Pancreas (tissue), 10 donors: ENCODE measurements around the gene RARG. TPM values are rescaled to one million over a fixed set of nuclear protein-coding genes. Genes with fewer than 3 reads are reported as not detected.

ENCODE experiments used
- ATAC-seq, 4 donors: fragments of 200-7000 bp; cut with Tn5 transposase; one replicate each; pipeline versions ENCODE4 v1.8.0 to v1.9.1; 2020; ENCODE audit warnings: mild to moderate bottlenecking in 4 of 4, moderate library complexity in 4 of 4
- DNase-seq, 6 donors: peaks; one replicate each; pipeline ENCODE4 v3.0.0-alpha.2; 2020
- FAIRE-seq: peaks from 2 replicates; lab custom pipeline; 2012; peaks lifted over from hg19 to GRCh38; lab: Jason Lieb, UNC
- H3K27ac ChIP-seq, 4 donors: fragments of 200-600 bp; sonication (generic); 1 replicate in 3 of 4; 2 replicates in 1 of 4; pipeline versions ENCODE4 v1.5.0 to v1.8.0; 2020
- H3K27me3 ChIP-seq, 4 donors: fragments of 200-600 bp; one replicate each; pipeline ENCODE4 v1.8.0; 2021
- H3K36me3 ChIP-seq, 3 donors: fragments of 200-600 bp; sonication (generic) in 1 of 3; one replicate each; pipeline versions ENCODE4 v1.5.0 to v1.8.0; 2020 to 2021
- H3K4me1 ChIP-seq, 3 donors: fragments of 200-600 bp; one replicate each; pipeline ENCODE4 v1.8.0; 2021
- H3K4me3 ChIP-seq, 4 donors: fragments of 200-600 bp; sonication (generic) in 2 of 4; one replicate each; pipeline versions ENCODE4 v1.5.0 to v1.8.0; 2020 to 2021
- H3K9me3 ChIP-seq, 4 donors: fragments of 200-600 bp; one replicate each; pipeline ENCODE4 v1.8.0; 2021
- WGBS, 2 donors: extraction: QIAGEN DNeasy Blood & Tissue Kit; methylation state at CpG; one replicate each; pipeline ENCODE4 v1.1.7; 2013; 5-methylcytosine and 5-hydroxymethylcytosine counted together
- intact Hi-C, 3 donors: fragments of 100-400 bp; cut with DNase I; formaldehyde crosslinking; loops; one replicate each; pipeline versions ENCODE4 v1.11.1 to v1.14.2; 2022
- polyA plus RNA-seq, 2 donors: library from polyadenylated mRNA; stranded (reverse); fragments of 200-250 nt; gene quantifications; one replicate each; pipeline ENCODE4 v1.2.3, GENCODE V29; 2013
- total RNA-seq, 6 donors: library from RNA; stranded (reverse); fragmentation: NEBNext Ultra II Directional in 4 of 6; extraction: Animal tissue kit (Norgen Biotek cat#: 25700) in 4 of 6; gene quantifications; one replicate each; pipeline versions ENCODE4 v1.2.1 to v1.2.4, GENCODE V29; 2021 to 2023
- TF ChIP-seq, protein P1 (sequence below), 4 donors: fragments of 200-600 bp; sonication (generic) in 3 of 4; IDR thresholded peaks; one replicate each; pipeline versions ENCODE4 v1.5.0 to v1.8.0; 2021; ENCODE audit warnings: antibody characterized with exemption in 4 of 4
- donor health status: healthy with polysubstance abuse.
- donor health status: DM: no; HTN: no; CAD: no; lungs with moderate emphysema.
- donor health status: DM: no; HTN: no; CAD: no.
- donor health status: control.
- donor health status: control.
- donor health status: Bipolar disorder and iron deficiency.
- donor health status: DM: yes; HTN: yes; CAD: no.
- donor health status: DM: no; HTN: no; CAD: no.
- donor health status: DM: no; HTN: no; CAD: no.
- donor health status: DM: yes; HTN: yes; CAD: no.

Gene RARG
- total and polyA plus RNA-seq, 8 donors, result 4.4 to 18.7 (median 8.7) TPM

DNA sequence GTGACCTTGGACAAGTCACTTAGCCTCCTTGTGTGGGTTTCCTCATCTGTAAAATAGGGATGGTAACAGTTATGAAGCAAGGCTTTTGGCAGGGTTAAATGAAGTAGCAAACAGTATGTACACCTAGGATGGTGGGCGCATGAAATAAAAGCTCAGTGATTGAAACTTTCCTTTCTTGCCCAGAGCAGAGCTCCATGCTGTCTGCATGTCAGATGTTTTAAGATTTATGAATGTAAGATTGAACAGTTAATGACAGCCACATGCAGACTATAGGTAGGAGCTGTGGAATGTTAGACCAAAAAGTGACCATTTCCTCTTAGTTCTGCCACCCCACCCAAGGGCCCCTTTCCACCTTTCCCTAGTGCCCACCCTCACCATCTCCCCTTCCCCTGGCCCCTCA is 37.0 kb downstream of the RARG start:
- no peak for ATAC-seq

GRCh38 chr12:53193985-53194716 is 37.9 kb downstream of the RARG start:
- ATAC-seq (no peak), DNase-seq (no peak), FAIRE-seq (no peak)
- intact Hi-C loops, result loop anchor here in 2 of 3 donors (10.0 kb wide), 2 partner anchors 49 to 129 kb away; no protein-coding TSS in a partner anchor
- Histone ChIP-seq H3K36me3 (no peaks in the 10 kb centered on the region), H3K4me1 (peaks cover 0 to 6% (median 0%) of the 10 kb centered on the region in 3 donors), H3K27ac (no peak overlapping the region), H3K27me3 (no peaks in the 10 kb centered on the region), H3K9me3 (no peaks in the 10 kb centered on the region), H3K4me3 (no peak overlapping the region)
- TF ChIP-seq, protein P1, sequence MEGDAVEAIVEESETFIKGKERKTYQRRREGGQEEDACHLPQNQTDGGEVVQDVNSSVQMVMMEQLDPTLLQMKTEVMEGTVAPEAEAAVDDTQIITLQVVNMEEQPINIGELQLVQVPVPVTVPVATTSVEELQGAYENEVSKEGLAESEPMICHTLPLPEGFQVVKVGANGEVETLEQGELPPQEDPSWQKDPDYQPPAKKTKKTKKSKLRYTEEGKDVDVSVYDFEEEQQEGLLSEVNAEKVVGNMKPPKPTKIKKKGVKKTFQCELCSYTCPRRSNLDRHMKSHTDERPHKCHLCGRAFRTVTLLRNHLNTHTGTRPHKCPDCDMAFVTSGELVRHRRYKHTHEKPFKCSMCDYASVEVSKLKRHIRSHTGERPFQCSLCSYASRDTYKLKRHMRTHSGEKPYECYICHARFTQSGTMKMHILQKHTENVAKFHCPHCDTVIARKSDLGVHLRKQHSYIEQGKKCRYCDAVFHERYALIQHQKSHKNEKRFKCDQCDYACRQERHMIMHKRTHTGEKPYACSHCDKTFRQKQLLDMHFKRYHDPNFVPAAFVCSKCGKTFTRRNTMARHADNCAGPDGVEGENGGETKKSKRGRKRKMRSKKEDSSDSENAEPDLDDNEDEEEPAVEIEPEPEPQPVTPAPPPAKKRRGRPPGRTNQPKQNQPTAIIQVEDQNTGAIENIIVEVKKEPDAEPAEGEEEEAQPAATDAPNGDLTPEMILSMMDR (IDR thresholded peaks at IDR 0.05), result no peak
- 64 to 72% methylated on average over 11 of the region's 11 CpGs for WGBS, 2 donors

More for the DNA sequence above, 37.0 kb downstream of the RARG start:
- intact Hi-C loops, result loop anchor here in 2 of 3 donors (5.0 to 10.0 kb wide), 3 partner anchors 33 to 130 kb away; no protein-coding TSS in a partner anchor
- TF ChIP-seq, protein P1 (IDR thresholded peaks at IDR 0.05), result no peak
- Histone ChIP-seq H3K4me3 (no peak overlapping the region), H3K27me3 (no peaks in the 10 kb centered on the region), H3K36me3 (no peaks in the 10 kb centered on the region), H3K27ac (no peak overlapping the region), H3K9me3 (no peaks in the 10 kb centered on the region), H3K4me1 (peaks cover 0 to 6% (median 0%) of the 10 kb centered on the region in 3 donors)
- FAIRE-seq, result no peak
- DNase-seq, result no peak
- WGBS, 2 donors, result 87 to 88% methylated on average over 1 of the region's 1 CpG

GRCh38 chr12:53193040-53193439 is 39.0 kb downstream of the RARG start:
- no peak overlapping the region for H3K27ac ChIP-seq
- intact Hi-C loops, result loop anchor here in 2 of 3 donors (10.0 kb wide), 2 partner anchors 48 to 128 kb away; no protein-coding TSS in a partner anchor
- H3K4me3 ChIP-seq, result no peak overlapping the region
- ATAC-seq (no peak), FAIRE-seq (no peak), DNase-seq (no peak)
- TF ChIP-seq, protein P1 (IDR thresholded peaks at IDR 0.05), result no peak
- H3K4me1 ChIP-seq, result peaks cover 0 to 5% (median 0%) of the 10 kb centered on the region in 3 donors
- H3K9me3 ChIP-seq, result no peaks in the 10 kb centered on the region
- 75% methylated on average over 9 of the region's 9 CpGs for WGBS, 2 donors
- no peaks in the 10 kb centered on the region for H3K27me3 ChIP-seq
- H3K36me3 ChIP-seq, result no peaks in the 10 kb centered on the region

DNA sequence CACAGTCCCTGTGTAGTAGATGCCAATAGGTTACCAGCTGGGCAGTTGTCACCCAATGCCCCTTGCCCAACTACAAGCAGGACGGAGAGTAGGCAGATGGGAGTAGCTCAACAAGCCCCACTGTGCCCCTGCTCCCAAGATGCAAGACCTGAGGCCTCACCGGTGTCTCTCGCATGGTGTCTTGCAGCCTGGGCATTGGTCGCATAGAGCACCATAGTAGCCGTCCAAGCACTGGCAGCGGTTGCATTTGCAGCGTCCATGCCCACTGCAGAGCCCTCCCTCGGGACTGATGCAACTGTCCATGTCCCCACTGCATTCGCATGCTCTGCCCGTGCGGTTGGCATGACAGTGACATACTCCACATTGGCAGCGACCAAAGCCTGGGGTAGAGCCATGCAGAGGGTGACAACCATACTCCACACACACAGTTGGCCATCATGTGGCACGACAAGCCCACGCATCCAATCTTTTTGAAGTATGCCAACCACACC is 39.4 kb downstream of the RARG start:
- H3K9me3 ChIP-seq, result no peaks in the 10 kb centered on the region
- peaks cover 0 to under 1% (median 0%) of the 10 kb centered on the region in 3 donors for H3K36me3 ChIP-seq
- TF ChIP-seq, protein P1 (IDR thresholded peaks at IDR 0.05), result no peak
- DNase-seq, result no peak
- no peak overlapping the region for H3K27ac ChIP-seq
- no peak for ATAC-seq
- no peaks in the 10 kb centered on the region for H3K4me1 ChIP-seq
- intact Hi-C loops, result loop anchor here in 2 of 3 donors (10.0 kb wide), 2 partner anchors 48 to 128 kb away; no protein-coding TSS in a partner anchor
- no peak overlapping the region for H3K4me3 ChIP-seq
- 87 to 90% methylated on average over 14 of the region's 14 CpGs for WGBS, 2 donors
- FAIRE-seq, result no peak
- H3K27me3 ChIP-seq, result no peaks in the 10 kb centered on the region
